ENCODE measurements around the gene TCEAL2.
A peak's percentile ranks its signal among the peaks of the same experiment; 100 is the strongest.
"Not testable (repeated sequence)": the region's sequence is repeated elsewhere in the genome, so short reads cannot be mapped to it uniquely, and the experiment has no call there.

The TCEAL2 gene

GRCh38 chrX:102125436-102125835 is at the start of gene TCEAL2:
TSS of gene TCEAL2 (plus strand) at chrX:102125679. CDS start at chrX:102126831, 1,152 bp downstream.
- H3K4me3 ChIP-seq (ENCODE audit: low read depth, low read length): peak within 1 kb of the TSS; percentile 33

- no peak overlapping the region for H3K4me3 ChIP-seq (ENCODE audit: low read depth, low read length)
Measured at GRCh38 chrX:102077426-102077825, 48.1 kb upstream of the TCEAL2 start.

- no peak overlapping the region for H3K4me3 ChIP-seq (ENCODE audit: low read depth, low read length)
Measured at GRCh38 chrX:102085706-102086105, 39.8 kb upstream of the TCEAL2 start.

- no peak overlapping the region for H3K4me3 ChIP-seq (ENCODE audit: low read depth, low read length)
Measured at GRCh38 chrX:102113367-102113766, 12.1 kb upstream of the TCEAL2 start.

- H3K4me3 ChIP-seq (ENCODE audit: low read depth, low read length): no peak overlapping the region
Measured at GRCh38 chrX:102115748-102116147, 9.7 kb upstream of the TCEAL2 start.

GRCh38 chrX:102125014-102125413 is 465 bp upstream of the TCEAL2 start:
- H3K4me3 ChIP-seq (ENCODE audit: low read depth, low read length): peak overlapping the region; percentile 33

- H3K4me3 ChIP-seq (ENCODE audit: low read depth, low read length): peak overlapping the region; percentile 31
Measured at GRCh38 chrX:102126080-102126818, 770 bp downstream of the TCEAL2 start.

GRCh38 chrX:102126863-102127262 is 1.4 kb downstream of the TCEAL2 start:
- H3K4me3 ChIP-seq (ENCODE audit: low read depth, low read length): no peak overlapping the region

- no peak overlapping the region for H3K4me3 ChIP-seq (ENCODE audit: low read depth, low read length)
Measured at GRCh38 chrX:102129473-102129872, 4.0 kb downstream of the TCEAL2 start.

- H3K4me3 ChIP-seq (ENCODE audit: low read depth, low read length): no peak overlapping the region
Measured at GRCh38 chrX:102138064-102138463, 12.6 kb downstream of the TCEAL2 start.

- not testable (repeated sequence) for H3K4me3 ChIP-seq (ENCODE audit: low read depth, low read length)
Measured at GRCh38 chrX:102140876-102141275, 15.4 kb downstream of the TCEAL2 start.

GRCh38 chrX:102141631-102142030 is 16.2 kb downstream of the TCEAL2 start:
- H3K4me3 ChIP-seq (ENCODE audit: low read depth, low read length): not testable (repeated sequence)

- not testable (repeated sequence) for H3K4me3 ChIP-seq (ENCODE audit: low read depth, low read length)
Measured at GRCh38 chrX:102142274-102142673, 16.8 kb downstream of the TCEAL2 start, which contains the start of gene TCEAL6. TSS of gene TCEAL6 (minus strand) at chrX:102142481.

- H3K4me3 ChIP-seq (ENCODE audit: low read depth, low read length): peak overlapping the region; percentile 54
Measured at GRCh38 chrX:102154218-102154860, 28.9 kb downstream of the TCEAL2 start.

GRCh38 chrX:102154900-102155805 is 29.7 kb downstream of the TCEAL2 start:
- H3K4me3 ChIP-seq (ENCODE audit: low read depth, low read length): peak overlapping the region; percentile 54

GRCh38 chrX:102155806-102156179 is 30.3 kb downstream of the TCEAL2 start, which contains the start of gene BEX5:
TSS of gene BEX5 (minus strand) at chrX:102155977. CDS start at chrX:102154265, 1,712 bp downstream.
- H3K4me3 ChIP-seq (ENCODE audit: low read depth, low read length): peak within 1 kb of the TSS; percentile 54
